Activated naive CD4-positive, alpha-beta T cell treated with anti-CD3 and anti-CD28 coated beads for 36 hours (primary cell): Measurements from ENCODE around the gene PHLDA1. TPM values are rescaled to one million over a fixed set of nuclear protein-coding genes. Genes with fewer than 3 reads are reported as not detected.

Source experiments
- CTCF ChIA-PET: fragments of 350-600 bp; sonication (Branson Sonifier 250); formaldehyde crosslinking; loops from one replicate; lab custom pipeline; 2021; ENCODE audit warnings: antibody characterized with exemption; lab: Charles Lee
- DNase-seq: peaks from one replicate; pipeline ENCODE4 v3.0.0-alpha.2; 2020
- H3K27ac Mint-ChIP-seq: one replicate; pipeline ENCODE4 v1.8.0; 2021; ENCODE audit warnings: mild to moderate bottlenecking, mixed read lengths
- H3K27me3 Mint-ChIP-seq: one replicate; pipeline ENCODE4 v1.8.0; 2021; ENCODE audit warnings: low read depth, mixed read lengths
- H3K36me3 Mint-ChIP-seq: one replicate; pipeline ENCODE4 v1.8.0; 2021; ENCODE audit warnings: low read depth, mixed read lengths
- H3K4me1 Mint-ChIP-seq: one replicate; pipeline ENCODE4 v1.8.0; 2021; ENCODE audit warnings: low read depth, mixed read lengths
- H3K4me3 Mint-ChIP-seq: one replicate; pipeline ENCODE4 v1.8.0; 2021; ENCODE audit warnings: mild to moderate bottlenecking, moderate library complexity, mixed read lengths
- H3K9me3 Mint-ChIP-seq: one replicate; pipeline ENCODE4 v1.8.0; 2021; ENCODE audit warnings: mixed read lengths
- intact Hi-C: fragments of 100-400 bp; cut with micrococcal nuclease; formaldehyde crosslinking; loops from one replicate; pipeline ENCODE4 v1.15.1; 2023
- total RNA-seq, 2 experiments: library from RNA; stranded (reverse); gene quantifications; one replicate each; pipeline ENCODE4 v1.2.3, GENCODE V29; 2021

PHLDA1 gene
- total RNA-seq, 2 experiments from 2014 or later: 2.7 to 2.8 TPM

DNA sequence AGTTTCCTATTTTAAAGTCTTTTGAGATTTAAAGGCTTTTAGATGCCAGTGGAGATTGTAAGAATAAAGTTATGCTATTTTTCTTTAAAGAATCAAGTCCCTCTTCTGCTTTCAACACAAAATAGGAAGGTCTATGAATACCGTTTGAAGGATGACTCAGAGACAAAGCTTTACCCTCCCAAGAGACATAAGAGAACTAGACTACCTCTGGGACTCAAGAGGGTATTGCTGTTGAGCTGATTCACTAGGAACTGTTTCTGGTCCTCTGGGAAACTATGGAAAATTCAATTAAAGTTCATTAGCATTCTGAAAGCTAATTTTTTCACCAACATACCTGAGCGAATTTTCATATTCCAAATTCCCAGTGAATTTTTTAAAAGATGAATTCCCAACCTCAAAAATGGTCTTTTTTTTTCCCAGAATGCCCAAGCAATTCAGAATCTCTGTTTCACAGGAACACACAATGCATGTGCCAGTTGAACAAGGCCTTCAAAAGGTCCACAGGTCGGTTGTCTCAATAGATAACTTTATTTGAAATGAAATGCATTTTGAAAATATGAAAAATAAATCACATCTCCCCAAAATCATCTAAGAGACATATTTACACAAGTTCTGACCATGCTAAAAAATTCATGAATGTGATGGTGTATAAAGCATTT lies 6.5 kb downstream of the PHLDA1 start:
- Mint-ChIP-seq H3K36me3 (peaks cover 6% of the 10 kb centered on the region), H3K9me3 (no peaks in the 10 kb centered on the region), H3K27me3 (peaks cover 3% of the 10 kb centered on the region), H3K4me3 (no peak overlapping the region), H3K4me1 (peaks cover 44% of the 10 kb centered on the region), H3K27ac (no peak overlapping the region)
- intact Hi-C loops: no loop called here
- no peak for DNase-seq
- CTCF ChIA-PET: interaction anchor here (0.7 kb wide), 1 partner anchor 25 kb away, joined by 4 read pairs; no protein-coding TSS in a partner anchor

DNA sequence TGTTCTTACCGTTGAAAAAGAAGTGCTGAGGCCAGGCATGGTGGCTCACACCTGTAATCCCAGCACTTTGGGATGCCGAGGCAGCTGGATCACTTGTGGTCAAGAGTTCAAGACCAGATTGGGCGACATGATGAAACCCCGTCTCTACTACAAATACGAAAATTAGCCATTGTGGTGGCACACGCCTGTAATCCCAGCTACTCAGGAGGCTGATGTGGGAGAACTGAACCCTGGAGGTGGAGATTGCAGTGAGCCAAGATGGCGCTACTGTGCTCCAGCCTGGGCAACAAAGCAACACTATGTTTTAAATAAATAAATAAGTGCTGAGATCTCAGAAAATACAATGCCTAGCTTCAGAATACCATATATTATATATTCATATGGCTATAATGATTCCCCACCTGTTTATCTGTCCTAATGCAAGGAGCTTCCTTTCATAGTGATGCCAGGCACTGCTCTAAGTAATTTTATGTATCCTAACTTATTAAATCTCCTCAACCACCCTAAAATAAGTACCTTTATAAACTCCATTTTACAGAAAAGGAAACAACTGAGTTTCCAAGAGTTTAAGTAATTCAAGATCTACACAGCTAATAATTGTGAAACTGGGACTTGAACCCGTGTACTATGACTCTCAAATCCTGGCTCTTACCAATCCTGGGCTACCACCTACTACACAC lies 7.3 kb downstream of the PHLDA1 start:
- intact Hi-C loops: no loop called here
- peaks cover 6% of the 10 kb centered on the region for H3K36me3 Mint-ChIP-seq
- no peak for DNase-seq
- no peaks in the 10 kb centered on the region for H3K9me3 Mint-ChIP-seq
- CTCF ChIA-PET: interaction anchor here (0.7 kb wide), 1 partner anchor 26 kb away, joined by 4 read pairs; no protein-coding TSS in a partner anchor
- no peak overlapping the region for H3K27ac Mint-ChIP-seq
- peaks cover 3% of the 10 kb centered on the region for H3K27me3 Mint-ChIP-seq
- peaks cover 50% of the 10 kb centered on the region for H3K4me1 Mint-ChIP-seq
- no peak overlapping the region for H3K4me3 Mint-ChIP-seq

DNA sequence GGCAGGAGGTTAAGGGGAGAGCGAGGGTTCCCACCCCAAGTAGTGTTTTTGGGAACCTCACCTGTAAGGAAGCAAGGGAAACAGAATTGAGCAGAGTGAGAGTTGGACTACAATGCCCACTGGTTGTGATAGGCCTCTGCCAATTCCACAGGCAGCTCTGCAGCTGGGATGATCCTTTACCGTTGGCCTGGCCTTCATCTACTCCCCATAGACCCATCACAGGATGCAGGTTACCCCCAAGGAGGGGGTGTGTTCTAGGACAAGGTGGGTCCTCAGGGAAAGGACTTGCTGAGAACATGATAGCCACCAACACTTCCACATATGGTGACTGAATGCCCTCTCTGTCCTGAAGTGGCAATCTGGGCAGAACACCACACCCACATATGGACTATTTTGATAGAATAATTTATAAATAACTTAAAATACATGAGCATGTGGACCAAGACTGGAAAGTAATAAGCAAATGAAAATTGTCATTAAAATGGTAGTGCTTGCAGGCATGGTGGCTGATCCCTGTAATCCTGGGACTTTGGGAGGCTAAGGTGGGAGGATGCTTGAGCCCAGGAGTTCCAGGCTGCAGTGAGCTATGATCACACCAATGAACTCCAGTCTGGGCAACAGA lies 8.4 kb downstream of the PHLDA1 start:
- H3K4me1 Mint-ChIP-seq: peaks cover 44% of the 10 kb centered on the region
- H3K27ac Mint-ChIP-seq: no peak overlapping the region
- H3K36me3 Mint-ChIP-seq: peaks cover 2% of the 10 kb centered on the region
- CTCF ChIA-PET: interaction anchor here (2.2 kb wide), 1 partner anchor 8 kb away, joined by 7 read pairs; the partner anchor contains the start of gene PHLDA1
- intact Hi-C loops: no loop called here
- no peaks in the 10 kb centered on the region for H3K9me3 Mint-ChIP-seq
- H3K4me3 Mint-ChIP-seq: no peak overlapping the region
- DNase-seq: no peak
- peaks cover 3% of the 10 kb centered on the region for H3K27me3 Mint-ChIP-seq

DNA sequence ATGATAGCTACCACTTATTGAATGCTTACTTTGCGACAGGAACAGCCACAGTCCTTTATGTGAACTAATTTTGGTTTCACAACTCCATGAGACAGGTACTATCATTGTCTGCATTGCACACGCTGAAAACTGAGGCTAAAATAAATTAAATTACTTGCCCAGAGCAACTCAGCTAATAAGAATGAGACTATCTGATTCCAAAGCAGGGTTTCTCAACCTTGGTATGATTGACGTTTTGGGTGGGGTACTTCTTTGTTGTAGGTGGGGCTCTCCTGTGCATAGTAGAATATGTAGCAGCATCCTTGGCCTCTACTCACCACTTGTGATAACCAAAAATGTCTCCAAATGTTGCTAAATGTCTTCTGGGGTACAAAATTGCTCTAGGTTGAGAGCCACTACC lies 9.1 kb downstream of the PHLDA1 start:
- CTCF ChIA-PET: interaction anchor here (0.8 to 3.0 kb wide), 3 partner anchors 8 to 88 kb away, joined by 3 to 12 read pairs (median 7); partner anchors contain the start of gene PHLDA1
- peaks cover 3% of the 10 kb centered on the region for H3K27me3 Mint-ChIP-seq
- no peak overlapping the region for H3K27ac Mint-ChIP-seq
- intact Hi-C loops: no loop called here
- peaks cover 45% of the 10 kb centered on the region for H3K4me1 Mint-ChIP-seq
- H3K36me3 Mint-ChIP-seq: peaks cover 2% of the 10 kb centered on the region
- no peaks in the 10 kb centered on the region for H3K9me3 Mint-ChIP-seq
- H3K4me3 Mint-ChIP-seq: no peak overlapping the region
- no peak for DNase-seq

DNA sequence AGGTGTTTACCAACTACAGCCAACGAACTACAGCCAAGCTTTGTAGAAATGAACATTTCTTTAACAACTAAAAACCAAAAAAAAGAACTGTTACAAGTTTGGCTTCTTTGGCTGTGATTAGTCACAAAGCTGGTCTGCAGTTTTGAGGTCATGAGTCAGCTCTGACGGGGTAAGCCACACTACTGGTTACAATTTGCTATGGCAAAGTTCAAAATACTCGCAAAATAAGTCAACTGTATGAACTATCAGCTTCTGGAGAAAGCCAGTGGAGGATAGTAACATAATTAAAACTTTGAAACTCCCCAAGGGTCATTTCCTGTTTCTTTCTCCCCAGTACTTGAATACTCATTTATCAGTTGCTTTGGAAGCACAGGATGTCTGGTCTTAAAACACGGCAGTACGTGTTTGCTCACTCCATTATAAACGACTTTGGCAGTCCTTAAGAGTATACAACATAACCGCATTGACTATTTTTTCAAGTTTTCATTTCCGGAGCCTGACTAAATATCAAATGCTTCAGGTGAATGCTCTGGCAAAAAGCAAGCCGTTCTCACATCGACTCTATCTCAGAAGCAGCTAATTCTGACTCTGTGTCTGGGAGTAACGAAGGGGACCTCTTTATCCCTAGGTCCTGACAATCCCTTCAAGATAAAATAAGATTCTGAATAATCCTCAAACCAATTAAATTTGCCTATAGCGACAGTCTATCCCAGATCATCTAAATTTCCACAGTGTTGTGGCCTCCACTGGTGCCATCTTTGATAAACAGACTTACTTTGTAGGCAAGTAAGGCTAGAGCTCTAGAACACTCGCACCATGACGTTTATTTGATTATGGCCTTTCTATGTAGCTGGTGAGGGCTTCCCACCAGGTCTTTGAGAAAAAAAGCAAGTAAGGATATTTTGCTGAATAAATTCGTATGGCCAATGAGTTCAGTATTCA lies 10.6 kb downstream of the PHLDA1 start:
- H3K36me3 Mint-ChIP-seq: no peaks in the 10 kb centered on the region
- CTCF ChIA-PET: interaction anchor here (0.6 to 3.0 kb wide), 9 partner anchors 10 to 536 kb away, joined by 3 to 12 read pairs (median 4); partner anchors contain the start of gene PHLDA1
- no peaks in the 10 kb centered on the region for H3K9me3 Mint-ChIP-seq
- peak; percentile 91 for DNase-seq
- peak overlapping the region; percentile 40 for H3K4me3 Mint-ChIP-seq
- intact Hi-C loops: loop anchor here (1.0 to 2.0 kb wide), 10 partner anchors 10 to 543 kb away; partner anchors contain the start of genes NAP1L1 and PHLDA1
- H3K4me1 Mint-ChIP-seq: peaks cover 45% of the 10 kb centered on the region
- H3K27me3 Mint-ChIP-seq: no peaks in the 10 kb centered on the region
- peak overlapping the region; percentile 95 for H3K27ac Mint-ChIP-seq

DNA sequence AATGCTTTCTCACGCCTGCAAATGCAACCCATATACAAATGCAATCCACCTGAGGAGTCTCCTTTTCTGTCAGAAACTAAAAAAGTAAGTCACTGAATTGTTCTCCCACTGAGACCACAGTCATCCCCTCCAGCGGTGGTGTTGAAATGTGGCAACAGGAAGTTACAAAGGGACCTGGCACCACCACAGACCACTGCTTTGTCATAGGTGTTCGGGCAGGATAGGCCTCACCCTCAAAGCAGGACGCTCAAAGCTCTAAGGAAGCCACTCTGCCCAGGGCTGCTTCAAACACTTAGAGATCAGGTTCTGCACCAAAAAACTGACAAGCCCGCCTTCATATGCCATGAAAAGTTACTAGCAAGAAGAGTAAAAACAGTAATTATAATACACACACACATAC lies 11.3 kb downstream of the PHLDA1 start:
- Mint-ChIP-seq H3K27me3 (no peaks in the 10 kb centered on the region), H3K36me3 (no peaks in the 10 kb centered on the region), H3K4me3 (peak overlapping the region; percentile 36), H3K9me3 (no peaks in the 10 kb centered on the region), H3K27ac (peak overlapping the region; percentile 95), H3K4me1 (peaks cover 45% of the 10 kb centered on the region)
- intact Hi-C loops: loop anchor here (1.0 to 2.0 kb wide), 10 partner anchors 11 to 542 kb away; partner anchors contain the start of genes NAP1L1 and PHLDA1
- CTCF ChIA-PET: interaction anchor here (0.5 to 3.0 kb wide), 9 partner anchors 12 to 335 kb away, joined by 3 to 12 read pairs (median 3); partner anchors contain the start of gene PHLDA1
- peak; percentile 88 for DNase-seq

DNA sequence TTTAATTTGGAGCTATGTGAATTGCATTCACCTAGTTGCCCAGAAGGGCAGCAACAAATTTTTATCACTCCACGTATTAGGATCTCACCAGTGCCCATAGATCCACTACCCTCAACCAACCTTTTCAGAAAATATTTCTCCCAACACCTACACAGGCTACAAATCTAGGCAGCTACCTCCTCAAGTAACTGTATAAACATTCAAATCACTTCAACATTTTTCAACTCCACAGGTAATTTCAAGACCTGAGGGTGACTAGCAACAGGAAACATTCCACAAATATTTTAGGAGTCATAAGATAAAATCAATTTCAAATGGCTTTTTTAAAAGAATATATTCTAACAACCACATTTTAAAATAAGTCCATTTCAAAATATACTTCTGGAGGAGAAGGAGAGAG lies 12.9 kb downstream of the PHLDA1 start:
- DNase-seq: no peak
- peaks cover 39% of the 10 kb centered on the region for H3K4me1 Mint-ChIP-seq

DNA sequence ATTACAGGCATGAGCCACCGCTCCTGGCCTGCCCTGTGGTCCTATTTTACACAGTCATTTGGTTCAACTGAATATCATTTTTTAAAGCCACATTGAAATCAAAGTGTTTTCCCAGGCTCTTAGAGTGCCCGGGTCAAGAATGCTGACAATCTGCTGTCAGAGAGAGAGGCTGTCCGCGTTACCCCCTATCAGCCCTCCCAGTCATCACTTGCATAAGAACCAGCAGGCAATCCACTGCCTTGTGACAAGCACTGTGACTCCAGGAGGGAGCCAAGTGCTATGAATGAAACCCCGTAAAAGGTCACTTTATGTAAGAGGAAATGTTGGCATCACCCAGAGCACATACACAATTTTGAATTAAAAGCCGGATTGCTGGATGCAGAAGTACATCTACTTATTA lies 13.5 kb downstream of the PHLDA1 start:
- no peaks in the 10 kb centered on the region for H3K9me3 Mint-ChIP-seq
- H3K4me3 Mint-ChIP-seq: no peak overlapping the region
- no peak overlapping the region for H3K27ac Mint-ChIP-seq
- intact Hi-C loops: no loop called here
- peaks cover 39% of the 10 kb centered on the region for H3K4me1 Mint-ChIP-seq
- no peaks in the 10 kb centered on the region for H3K36me3 Mint-ChIP-seq
- CTCF ChIA-PET: no interaction called here
- peaks cover 4% of the 10 kb centered on the region for H3K27me3 Mint-ChIP-seq
- DNase-seq: no peak

More for the DNA sequence above, 12.9 kb downstream of the PHLDA1 start:
- peaks cover 4% of the 10 kb centered on the region for H3K27me3 Mint-ChIP-seq
- no peaks in the 10 kb centered on the region for H3K36me3 Mint-ChIP-seq
- no peak overlapping the region for H3K27ac Mint-ChIP-seq
- CTCF ChIA-PET: no interaction called here
- no peak overlapping the region for H3K4me3 Mint-ChIP-seq
- intact Hi-C loops: no loop called here
- H3K9me3 Mint-ChIP-seq: no peaks in the 10 kb centered on the region

DNA sequence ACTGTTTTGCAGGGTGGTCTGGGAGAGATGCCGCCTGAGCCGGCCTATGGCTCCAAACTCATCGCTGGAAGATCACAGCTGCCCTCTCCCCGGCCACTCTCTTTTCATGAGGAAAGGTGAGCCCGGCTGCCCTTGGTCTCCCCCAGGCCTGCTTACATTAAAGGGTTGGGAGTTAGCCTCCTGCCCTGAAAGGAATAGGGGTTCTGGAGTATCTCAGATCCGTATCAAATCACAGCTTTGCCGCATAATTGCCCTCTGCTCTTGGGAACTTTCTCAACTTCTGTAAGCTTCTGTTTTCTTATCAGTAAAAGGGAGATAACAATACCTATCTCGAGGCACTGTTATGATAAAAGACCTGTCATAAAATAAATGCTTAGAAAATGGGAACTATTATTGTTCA lies 17.6 kb downstream of the PHLDA1 start:
- Mint-ChIP-seq H3K4me1 (peaks cover 18% of the 10 kb centered on the region), H3K36me3 (no peaks in the 10 kb centered on the region), H3K9me3 (no peaks in the 10 kb centered on the region), H3K27me3 (peaks cover 4% of the 10 kb centered on the region), H3K4me3 (no peak overlapping the region), H3K27ac (no peak overlapping the region)
- intact Hi-C loops: no loop called here
- CTCF ChIA-PET: no interaction called here
- no peak for DNase-seq

DNA sequence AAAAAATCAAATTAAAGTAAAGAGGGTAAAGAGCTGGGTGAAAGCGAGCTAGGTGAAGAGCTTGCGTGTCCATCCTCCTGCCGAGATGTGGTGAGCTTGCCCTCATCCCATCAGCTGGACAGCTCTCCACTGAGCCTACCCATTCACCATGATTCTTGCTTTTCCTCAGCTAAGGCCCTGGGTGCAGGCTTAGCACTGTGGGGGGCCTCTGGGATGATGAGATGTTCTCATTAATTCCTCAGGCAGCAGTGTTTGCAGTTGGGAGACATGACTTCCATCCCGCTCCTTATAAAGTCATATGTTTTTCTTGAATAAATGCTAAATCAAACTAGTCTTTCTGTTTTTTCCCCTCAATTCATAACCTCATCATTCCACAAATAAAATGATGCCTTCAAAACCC lies 18.0 kb downstream of the PHLDA1 start:
- Mint-ChIP-seq H3K4me1 (peaks cover 18% of the 10 kb centered on the region), H3K36me3 (no peaks in the 10 kb centered on the region), H3K4me3 (no peak overlapping the region), H3K27me3 (peaks cover 4% of the 10 kb centered on the region), H3K9me3 (no peaks in the 10 kb centered on the region), H3K27ac (no peak overlapping the region)
- CTCF ChIA-PET: interaction anchor here (0.5 kb wide), 1 partner anchor 232 kb away, joined by 3 read pairs; no protein-coding TSS in a partner anchor
- DNase-seq: no peak
- intact Hi-C loops: no loop called here

DNA sequence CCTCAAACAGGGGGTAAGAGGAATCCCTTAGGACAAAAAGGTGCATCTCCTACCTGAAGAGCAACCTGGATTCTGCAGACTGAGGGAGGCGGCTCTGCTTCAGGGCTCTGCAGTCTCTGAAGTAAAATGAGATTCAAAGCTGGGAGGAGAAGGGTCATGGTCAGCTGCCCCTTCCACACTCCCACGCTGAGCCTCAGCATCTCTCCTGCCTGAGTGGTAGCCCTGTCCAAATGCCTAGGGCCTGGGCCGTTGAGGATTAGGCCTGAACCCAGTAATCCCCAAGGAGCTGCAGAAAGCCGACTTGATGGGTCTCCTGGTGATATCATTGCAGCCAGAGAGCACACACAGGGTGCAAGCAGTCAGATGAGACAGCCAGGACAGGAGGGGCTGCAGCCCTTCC lies 18.9 kb downstream of the PHLDA1 start:
- CTCF ChIA-PET: no interaction called here
- H3K27ac Mint-ChIP-seq: no peak overlapping the region
- intact Hi-C loops: no loop called here
- no peaks in the 10 kb centered on the region for H3K36me3 Mint-ChIP-seq
- DNase-seq: no peak
- H3K9me3 Mint-ChIP-seq: no peaks in the 10 kb centered on the region
- H3K27me3 Mint-ChIP-seq: peaks cover 4% of the 10 kb centered on the region
- H3K4me1 Mint-ChIP-seq: peaks cover 14% of the 10 kb centered on the region
- no peak overlapping the region for H3K4me3 Mint-ChIP-seq
